Stromal cell of bone marrow (primary cell): ENCODE measurements around the gene ZC3H12D.

Experiments used
- DNase-seq: peaks from one replicate; pipeline ENCODE4 v3.0.0-alpha.2; 2012; ENCODE audit warnings: low read depth

ZC3H12D gene

GRCh38 chr6:149410557-149410956 lies 74.3 kb downstream of the ZC3H12D start:
- DNase-seq = no peak

GRCh38 chr6:149409617-149410016 lies 75.2 kb downstream of the ZC3H12D start:
- DNase-seq = no peak

- DNase-seq = peak; percentile 6
These were observed 78.7 kb downstream of the ZC3H12D start for GRCh38 chr6:149405823-149406765.

GRCh38 chr6:149403534-149403933 lies 81.3 kb downstream of the ZC3H12D start:
- no peak for DNase-seq

GRCh38 chr6:149400050-149400449 lies 84.8 kb downstream of the ZC3H12D start, which contains the start of gene SUMO4:
Gene SUMO4 (plus strand): TSS chr6:149400262. CDS start chr6:149400392, 130 bp downstream.
- no peak for DNase-seq

GRCh38 chr6:149397384-149397783 lies 87.4 kb downstream of the ZC3H12D start:
- DNase-seq = no peak
